CMK (cell line): Measurements from ENCODE around the gene TPX2.

Experiments
- DNase-seq: peaks from one replicate; pipeline ENCODE4 v3.0.0-alpha.2; 2010; ENCODE audit warnings: low read depth

TPX2 gene

GRCh38 chr20:31705598-31706597 is 33.2 kb upstream of the TPX2 start:
- DNase-seq: no peak

- DNase-seq: no peak
These were observed 32.4 kb upstream of the TPX2 start for GRCh38 chr20:31706607-31707257.

GRCh38 chr20:31707258-31707615 is 31.9 kb upstream of the TPX2 start:
- DNase-seq: no peak

GRCh38 chr20:31707994-31708735 is 30.9 kb upstream of the TPX2 start:
- no peak for DNase-seq

- DNase-seq: no peak
These were observed 30.2 kb upstream of the TPX2 start for GRCh38 chr20:31708736-31709534.

- no peak for DNase-seq
These were observed 29.2 kb upstream of the TPX2 start for GRCh38 chr20:31709939-31710338.

- no peak for DNase-seq
These were observed 28.5 kb upstream of the TPX2 start for GRCh38 chr20:31710423-31711108.

- no peak for DNase-seq
These were observed 27.6 kb upstream of the TPX2 start for GRCh38 chr20:31711179-31712111.

- no peak for DNase-seq
These were observed 27.0 kb upstream of the TPX2 start for GRCh38 chr20:31712112-31712553.

GRCh38 chr20:31712564-31713311 is 26.4 kb upstream of the TPX2 start:
- DNase-seq: no peak

GRCh38 chr20:31713312-31714273 is 25.5 kb upstream of the TPX2 start:
- DNase-seq: no peak

GRCh38 chr20:31715766-31716165 is 23.3 kb upstream of the TPX2 start:
- DNase-seq: no peak

GRCh38 chr20:31716351-31716750 is 22.7 kb upstream of the TPX2 start:
- DNase-seq: no peak

- no peak for DNase-seq
These were observed 22.1 kb upstream of the TPX2 start for GRCh38 chr20:31716818-31717477.

GRCh38 chr20:31717478-31718201 is 21.4 kb upstream of the TPX2 start:
- DNase-seq: no peak

GRCh38 chr20:31718952-31719643 is 20.0 kb upstream of the TPX2 start:
- DNase-seq: no peak
